Adipose tissue (tissue), 3 donors: ENCODE measurements around the gene CEP290. TPM values are rescaled to one million over a fixed set of nuclear protein-coding genes. Genes with fewer than 3 reads are reported as not detected.

ENCODE experiments used
- polyA plus RNA-seq, 3 donors: library from polyadenylated mRNA; stranded (reverse); fragments of 200-250 nt; gene quantifications; one replicate each; pipeline ENCODE4 v1.2.3, GENCODE V29; 2013
- donor health status: healthy with polysubstance abuse.
- donor health status: Bipolar disorder and iron deficiency.
- donor health status: healthy.

Gene CEP290
- polyA plus RNA-seq, 3 donors, result 2.5 to 8.5 (median 3.2) TPM

Other genes starting within 250 kb of the CEP290 start
- gene C12orf50, start 112.7 kb downstream of the CEP290 start, polyA plus RNA-seq, result not detected
- gene TMTC3, start 219 bp upstream of the CEP290 start, polyA plus RNA-seq, result 1 to 10 TPM; 1.3 to 2.4 (median 2.1) TPM